ENCODE data around the gene TRPV5.

TRPV5 gene

DNA sequence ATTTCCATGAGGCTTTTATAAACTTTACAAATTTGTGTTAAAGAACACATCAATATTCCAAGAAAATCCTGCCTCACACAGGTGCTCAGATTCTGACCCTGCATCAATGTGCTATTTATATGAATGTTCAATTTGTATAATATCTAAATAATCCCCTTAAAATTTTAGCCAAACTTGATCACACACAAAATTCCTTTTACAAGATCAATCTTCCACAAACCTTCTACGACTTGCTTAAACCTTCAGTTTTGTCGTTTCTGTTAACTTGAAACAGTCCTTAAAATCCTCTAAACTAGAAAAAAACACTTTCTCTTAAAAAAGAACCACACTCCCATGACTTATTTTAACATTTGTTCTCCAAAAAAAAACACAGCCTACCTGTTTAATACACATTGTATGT lies 27.8 kb downstream of the TRPV5 start:
- TF ChIP-seq, protein P1, sequence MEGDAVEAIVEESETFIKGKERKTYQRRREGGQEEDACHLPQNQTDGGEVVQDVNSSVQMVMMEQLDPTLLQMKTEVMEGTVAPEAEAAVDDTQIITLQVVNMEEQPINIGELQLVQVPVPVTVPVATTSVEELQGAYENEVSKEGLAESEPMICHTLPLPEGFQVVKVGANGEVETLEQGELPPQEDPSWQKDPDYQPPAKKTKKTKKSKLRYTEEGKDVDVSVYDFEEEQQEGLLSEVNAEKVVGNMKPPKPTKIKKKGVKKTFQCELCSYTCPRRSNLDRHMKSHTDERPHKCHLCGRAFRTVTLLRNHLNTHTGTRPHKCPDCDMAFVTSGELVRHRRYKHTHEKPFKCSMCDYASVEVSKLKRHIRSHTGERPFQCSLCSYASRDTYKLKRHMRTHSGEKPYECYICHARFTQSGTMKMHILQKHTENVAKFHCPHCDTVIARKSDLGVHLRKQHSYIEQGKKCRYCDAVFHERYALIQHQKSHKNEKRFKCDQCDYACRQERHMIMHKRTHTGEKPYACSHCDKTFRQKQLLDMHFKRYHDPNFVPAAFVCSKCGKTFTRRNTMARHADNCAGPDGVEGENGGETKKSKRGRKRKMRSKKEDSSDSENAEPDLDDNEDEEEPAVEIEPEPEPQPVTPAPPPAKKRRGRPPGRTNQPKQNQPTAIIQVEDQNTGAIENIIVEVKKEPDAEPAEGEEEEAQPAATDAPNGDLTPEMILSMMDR (IDR thresholded peaks at IDR 0.05; ENCODE audit: borderline replicate concordance, insufficient read depth, low read depth, low read length): no peak
- H3K4me3 ChIP-seq (ENCODE audit: low read depth, low read length): no peak overlapping the region

DNA sequence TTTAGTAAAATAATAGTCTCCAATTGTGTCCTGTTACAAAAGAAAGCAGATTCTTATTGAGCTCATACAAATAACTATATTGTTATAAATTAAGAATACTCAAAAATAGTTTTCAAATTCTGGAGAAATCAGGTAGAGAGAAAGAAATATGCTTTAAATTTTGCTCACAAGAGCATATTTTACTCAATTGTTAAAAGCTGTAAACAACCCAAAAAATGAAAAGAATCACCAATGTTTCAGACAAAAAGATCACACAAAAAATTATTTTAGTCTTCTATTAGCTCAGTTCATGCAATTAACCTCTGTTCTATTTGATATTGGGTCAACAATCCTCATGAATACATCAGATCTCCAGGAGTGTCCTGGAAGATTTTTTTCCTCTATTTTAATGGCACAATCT lies 29.4 kb downstream of the TRPV5 start:
- H3K4me3 ChIP-seq (ENCODE audit: low read depth, low read length): no peak overlapping the region
- TF ChIP-seq, protein P1 (IDR thresholded peaks at IDR 0.05; ENCODE audit: borderline replicate concordance, insufficient read depth, low read depth, low read length): no peak

DNA sequence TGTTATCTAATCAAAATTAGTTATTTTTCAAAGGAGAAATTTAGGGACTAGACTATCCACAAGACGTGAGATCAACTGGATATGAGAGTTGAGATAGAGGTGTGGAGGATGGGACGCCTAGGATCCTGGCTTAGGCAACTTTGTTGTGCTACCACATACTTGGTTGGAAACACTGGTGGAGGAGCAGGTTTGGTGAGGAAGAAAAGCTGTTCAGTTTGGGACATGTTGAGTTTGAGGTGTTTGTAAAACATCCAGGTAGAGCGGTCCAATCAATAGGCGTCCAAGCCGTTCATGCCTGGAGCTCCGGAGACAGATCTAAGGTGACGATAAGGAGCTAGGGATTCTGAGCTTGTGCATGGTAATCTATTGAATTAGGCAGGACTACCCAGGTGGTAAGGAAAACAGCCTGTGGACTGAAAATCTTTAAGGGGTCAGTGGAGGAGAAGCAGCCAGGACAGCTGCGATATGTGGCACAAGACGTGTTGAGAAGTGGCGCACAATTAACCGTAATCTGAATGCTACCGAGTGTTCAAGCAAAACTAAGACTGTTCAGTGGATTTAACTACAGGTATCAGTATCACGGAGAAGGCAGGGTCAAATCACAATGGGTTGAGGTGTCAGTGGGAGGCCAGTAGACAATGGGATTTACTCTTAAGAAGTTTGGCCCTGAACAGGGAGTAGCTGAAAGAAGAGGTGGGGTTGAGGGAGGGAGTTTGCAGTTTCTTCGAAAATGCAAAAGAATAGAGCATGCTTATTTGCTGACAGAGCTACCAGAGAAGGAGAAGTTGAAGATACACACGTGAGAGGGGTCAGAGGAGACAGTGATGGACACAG lies 31.9 kb downstream of the TRPV5 start:
- H3K4me3 ChIP-seq (ENCODE audit: low read depth, low read length): no peak overlapping the region
- TF ChIP-seq, protein P1 (IDR thresholded peaks at IDR 0.05; ENCODE audit: borderline replicate concordance, insufficient read depth, low read depth, low read length): no peak

DNA sequence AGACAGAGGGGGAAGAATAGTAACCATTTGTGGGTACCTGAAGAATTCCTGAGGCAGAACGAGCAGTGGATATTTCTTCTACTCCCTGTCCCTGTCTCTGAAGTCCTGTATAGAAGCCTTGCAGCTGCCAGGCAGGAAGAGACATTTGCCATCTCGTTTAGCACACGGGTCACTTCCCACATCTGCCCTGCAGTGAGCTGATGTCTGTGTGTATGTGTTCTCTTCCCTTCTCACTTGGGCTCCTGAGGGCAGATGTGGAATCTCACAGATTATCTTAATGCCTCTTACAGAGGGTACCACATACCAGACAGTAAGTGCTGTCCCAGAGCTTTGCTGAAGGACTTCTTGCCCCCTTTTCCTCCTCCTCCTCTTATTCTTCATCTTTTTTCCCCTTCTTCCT lies 33.9 kb downstream of the TRPV5 start:
- TF ChIP-seq, protein P1 (IDR thresholded peaks at IDR 0.05; ENCODE audit: borderline replicate concordance, insufficient read depth, low read depth, low read length): no peak
- no peak overlapping the region for H3K4me3 ChIP-seq (ENCODE audit: low read depth, low read length)

DNA sequence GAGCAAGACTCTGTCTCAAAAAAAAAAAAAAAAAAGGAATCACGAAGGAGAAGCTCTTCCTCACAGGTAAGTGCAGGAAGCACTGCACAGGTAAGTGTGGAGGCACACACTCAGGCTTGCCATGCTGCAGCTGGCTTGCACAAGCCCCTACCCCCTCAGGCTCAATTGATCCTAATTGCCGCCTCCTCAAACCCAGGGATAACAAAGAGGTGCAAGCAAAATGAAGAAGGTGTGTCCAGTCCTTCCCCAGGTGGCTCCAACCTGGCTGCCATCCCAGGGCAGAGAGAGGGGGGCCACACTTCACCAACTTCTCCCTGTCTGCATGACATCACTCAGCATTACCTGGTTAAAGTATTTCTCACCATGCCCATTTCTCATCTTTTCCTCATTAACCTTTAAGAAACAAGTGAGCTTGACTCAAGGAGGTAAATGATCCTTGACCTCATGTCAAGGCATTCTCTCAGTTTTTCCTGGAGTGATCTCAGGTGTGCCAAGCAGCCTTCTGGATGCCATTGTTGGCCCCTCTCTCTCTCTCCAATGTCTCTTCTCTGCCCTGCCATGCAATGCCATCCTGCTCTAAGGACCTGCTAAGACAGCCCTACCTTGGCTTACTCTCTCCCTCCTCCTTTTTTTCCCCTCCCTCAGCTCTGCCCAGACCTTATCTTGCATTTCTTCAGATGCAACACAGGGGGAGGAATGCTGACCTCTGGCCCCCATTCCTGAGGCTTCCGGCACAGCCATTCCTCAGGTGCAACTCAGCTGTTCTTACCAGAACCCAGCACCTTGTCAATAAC lies 35.0 kb downstream of the TRPV5 start:
- H3K4me3 ChIP-seq (ENCODE audit: low read depth, low read length): no peak overlapping the region
- TF ChIP-seq, protein P1 (IDR thresholded peaks at IDR 0.05; ENCODE audit: borderline replicate concordance, insufficient read depth, low read depth, low read length): no peak

DNA sequence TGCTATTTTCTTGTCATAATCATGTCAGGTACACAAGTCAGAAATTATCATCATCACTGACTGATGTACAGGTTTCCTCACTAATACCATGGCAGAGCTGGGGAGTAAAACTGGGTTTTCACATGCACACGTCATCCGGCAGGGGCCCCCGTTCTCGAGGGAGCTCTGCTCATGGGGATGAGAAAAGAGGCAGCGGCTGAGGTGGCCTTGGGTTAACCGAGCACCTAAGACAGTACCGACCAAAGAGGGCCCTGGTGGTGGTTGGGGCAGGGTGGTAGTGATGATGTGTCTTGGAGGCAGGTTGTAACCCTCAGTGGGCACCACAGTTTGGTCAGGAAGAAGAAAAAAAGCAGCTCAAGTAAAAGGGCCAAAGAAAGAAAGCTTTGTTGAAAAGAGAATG lies 35.9 kb downstream of the TRPV5 start:
- TF ChIP-seq, protein P1 (IDR thresholded peaks at IDR 0.05; ENCODE audit: borderline replicate concordance, insufficient read depth, low read depth, low read length): no peak
- no peak overlapping the region for H3K4me3 ChIP-seq (ENCODE audit: low read depth, low read length)

All from GM12875 (cell line).